ENCODE data around the gene IFITM1.
"Not testable (repeated sequence)": the region's sequence is repeated elsewhere in the genome, so short reads cannot be mapped to it uniquely, and the experiment has no call there.

IFITM1 gene

DNA sequence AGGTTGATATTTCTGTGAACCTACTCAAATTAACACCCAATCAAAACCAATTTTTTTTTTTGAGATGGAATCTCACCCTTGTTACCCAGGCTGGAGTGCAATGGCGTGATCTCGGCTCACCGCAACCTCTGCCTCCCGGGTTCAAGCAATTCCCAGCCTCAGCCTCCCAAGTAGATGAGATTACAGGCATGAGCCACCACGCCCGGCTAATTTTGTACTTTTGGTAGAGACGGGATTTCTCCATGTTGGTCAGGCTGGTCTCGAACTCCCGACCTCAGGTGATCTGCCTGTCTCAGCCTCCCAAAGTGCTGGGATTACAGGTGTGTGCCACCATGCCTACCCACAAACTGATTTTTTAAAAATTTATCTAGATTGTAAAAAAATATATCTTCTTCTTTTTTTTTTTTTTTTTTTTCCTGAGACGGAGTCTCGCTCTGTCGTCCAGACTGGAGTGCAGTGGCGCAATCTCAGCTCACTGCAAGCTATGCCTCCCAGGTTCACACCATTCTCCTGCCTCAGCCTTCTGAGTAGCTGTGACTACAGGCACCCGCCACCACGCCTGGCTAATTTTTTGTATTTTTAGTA lies 14.8 kb downstream of the IFITM1 start:
- not testable (repeated sequence) for DNase-seq

DNA sequence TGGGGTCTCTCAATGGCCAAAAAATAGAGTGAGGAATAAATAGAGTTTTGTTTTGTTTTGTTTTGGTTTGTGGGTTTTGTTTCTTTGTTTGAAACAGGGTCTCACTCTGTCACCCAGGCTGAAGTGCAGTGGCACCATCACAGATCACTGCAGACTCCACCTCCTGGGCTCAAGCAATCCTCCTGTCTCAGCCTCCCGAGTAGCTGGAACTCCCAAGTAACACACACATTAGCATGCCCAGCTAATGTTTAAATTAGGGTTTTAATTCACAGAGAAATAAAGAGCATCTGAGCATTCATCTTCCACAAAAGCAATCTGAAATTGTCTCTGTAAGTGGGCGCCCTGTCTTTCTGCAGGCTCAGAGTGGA lies 16.0 kb downstream of the IFITM1 start:
- no peak for DNase-seq

DNA sequence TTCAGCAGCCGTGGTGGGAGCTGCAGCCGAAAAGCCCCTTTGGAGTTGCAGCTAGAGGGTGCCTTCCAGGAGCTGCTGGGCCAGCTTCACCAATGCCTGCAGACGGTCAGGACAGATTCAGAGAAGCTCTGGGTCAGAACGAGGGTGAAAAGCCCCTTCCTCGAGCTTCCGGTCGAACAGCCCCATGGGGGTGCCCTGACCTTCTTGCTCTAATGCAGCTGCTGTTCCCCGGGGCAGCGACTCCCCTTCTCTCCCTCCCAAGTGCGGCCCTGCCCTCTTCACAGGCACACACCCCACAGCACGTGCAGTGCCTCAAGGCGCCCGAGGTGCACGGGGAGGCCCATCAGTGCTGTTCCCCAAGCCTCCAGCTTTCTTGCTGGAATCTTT lies 16.5 kb downstream of the IFITM1 start:
- DNase-seq, result no peak

DNA sequence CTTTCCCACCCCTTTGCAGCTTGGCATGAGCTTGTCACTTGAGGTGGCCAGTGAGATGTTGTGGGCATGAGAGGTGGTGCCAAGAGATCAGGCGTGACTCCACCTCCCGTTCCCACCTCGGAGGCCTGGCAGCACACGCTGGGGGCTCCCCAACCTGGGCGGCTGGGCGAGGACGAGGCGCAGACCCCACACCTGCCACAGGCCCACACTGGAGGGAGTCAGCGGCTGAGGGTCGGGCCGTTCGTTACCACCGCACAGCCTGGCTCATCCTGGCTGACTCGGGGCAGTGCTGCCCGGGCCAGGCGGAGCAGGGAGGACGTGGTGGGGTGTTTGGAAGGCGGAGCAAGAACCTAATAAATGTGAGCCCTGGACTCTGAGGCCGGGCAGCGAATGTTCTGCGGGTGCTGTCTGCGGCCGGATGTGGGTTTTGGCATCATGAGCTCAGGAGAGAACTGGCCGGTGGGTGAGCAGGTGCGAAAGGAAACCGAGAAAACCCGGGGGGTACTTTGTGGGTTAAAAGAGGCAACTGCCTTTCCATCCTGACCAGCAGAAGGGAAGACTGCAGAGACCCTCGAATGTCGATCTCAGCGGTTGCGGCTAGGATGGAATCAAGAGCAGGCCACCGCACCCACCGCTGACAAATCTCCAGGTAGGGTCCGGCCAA lies 17.0 kb downstream of the IFITM1 start:
- no peak for DNase-seq

DNA sequence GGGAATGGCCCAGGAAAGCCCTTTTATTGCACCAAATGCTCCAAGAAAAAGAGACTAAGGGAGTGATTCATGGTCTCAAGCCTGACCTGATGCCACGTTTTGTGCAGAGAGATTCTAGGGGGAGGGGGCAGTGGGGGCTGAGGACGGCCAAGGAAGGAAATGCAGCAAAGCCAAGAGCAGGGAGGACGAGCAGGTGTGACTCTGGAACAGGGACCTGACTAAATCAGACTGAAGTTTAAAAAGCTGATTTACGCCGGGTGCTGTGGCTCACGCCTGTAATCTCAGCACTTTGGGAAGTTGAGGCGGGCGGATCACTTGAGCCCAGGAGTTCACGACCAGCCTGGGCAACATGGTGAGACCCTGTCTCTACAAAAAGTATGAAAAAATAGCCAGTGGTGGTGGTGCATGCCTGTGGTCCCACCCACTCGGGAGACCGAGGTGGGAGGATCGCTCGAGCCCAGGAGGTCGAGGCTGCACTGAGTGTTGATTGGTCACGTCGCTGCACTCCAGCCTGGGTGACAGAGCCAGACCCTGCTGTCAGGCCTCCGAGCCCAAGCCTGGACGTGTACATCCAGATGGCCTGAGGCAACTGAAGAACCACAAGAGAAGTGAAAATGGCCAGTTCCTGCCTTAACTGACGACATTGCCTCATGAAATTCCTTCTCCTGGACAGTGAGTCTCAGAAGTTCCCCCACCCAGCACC lies 17.7 kb downstream of the IFITM1 start:
- DNase-seq, result no peak

DNA sequence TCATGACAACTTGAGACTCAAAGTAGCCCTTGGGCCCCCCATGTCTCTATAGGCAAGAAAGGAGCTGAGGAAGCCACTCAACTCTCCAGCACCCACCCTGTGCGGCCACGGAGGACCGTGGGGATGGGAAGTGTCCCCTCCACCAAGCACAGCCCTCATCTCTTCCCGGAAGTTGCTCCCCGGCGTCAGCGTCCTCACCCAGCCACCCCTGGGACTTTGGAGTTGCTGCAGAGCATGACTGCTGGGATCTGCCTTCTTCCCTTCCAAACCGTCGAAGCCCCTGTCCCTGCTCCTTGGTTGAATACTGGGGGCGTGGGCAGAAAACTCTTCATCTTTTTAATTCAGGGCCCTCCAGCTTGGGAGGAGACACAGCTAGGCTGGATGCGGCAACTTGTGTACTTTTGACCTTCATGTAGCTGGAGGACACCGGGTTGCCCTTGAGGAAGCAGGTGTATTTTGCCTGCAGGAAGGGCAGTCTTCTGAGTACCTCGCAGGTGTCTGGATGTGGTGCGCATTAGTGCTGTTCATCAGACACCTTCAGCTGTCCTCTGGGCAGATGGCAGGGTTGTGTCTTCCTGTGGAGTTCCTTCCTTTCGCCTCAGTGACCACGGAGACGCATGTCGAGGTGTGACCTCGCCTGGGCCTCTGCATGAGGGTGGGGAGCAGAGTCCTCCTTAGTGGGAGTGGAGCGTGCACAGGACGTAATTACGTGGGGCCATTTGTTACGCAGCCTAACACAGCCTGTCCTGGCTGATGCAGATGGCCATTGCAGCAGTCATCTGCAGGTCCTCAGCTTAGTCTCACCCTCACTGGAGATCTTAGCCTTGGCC lies 19.0 kb downstream of the IFITM1 start:
- DNase-seq, result no peak

DNA sequence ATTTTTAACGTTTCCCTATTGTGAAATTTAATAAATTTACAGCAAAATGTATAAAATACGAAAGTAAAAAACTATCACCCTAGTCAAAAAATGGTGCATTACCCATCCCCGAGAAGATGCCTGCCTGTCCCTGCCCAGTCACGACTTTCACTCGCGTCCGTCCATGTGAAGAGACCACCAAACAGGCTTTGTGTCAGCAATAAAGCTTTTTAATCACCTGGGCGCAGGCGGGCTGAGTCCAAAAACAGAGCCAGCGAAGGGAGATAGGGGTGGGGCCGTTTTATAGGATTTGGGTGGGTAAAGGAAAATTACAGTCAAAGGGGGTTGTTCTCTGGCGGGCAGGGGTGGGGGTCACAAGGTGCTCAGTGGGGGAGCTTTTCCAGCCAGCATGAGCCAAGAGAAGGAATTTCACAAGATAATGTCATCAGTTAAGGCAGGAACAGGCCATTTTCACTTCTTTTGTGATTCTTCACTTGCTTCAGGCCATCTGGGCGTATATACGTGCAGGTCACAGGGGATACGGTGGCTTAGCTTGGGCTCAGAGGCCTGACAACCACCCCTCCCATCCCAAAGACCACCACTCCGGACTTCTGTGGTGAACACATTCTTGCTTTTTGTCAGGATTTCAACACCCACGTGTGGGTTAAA lies 19.9 kb downstream of the IFITM1 start:
- DNase-seq, result not testable (repeated sequence)

DNA sequence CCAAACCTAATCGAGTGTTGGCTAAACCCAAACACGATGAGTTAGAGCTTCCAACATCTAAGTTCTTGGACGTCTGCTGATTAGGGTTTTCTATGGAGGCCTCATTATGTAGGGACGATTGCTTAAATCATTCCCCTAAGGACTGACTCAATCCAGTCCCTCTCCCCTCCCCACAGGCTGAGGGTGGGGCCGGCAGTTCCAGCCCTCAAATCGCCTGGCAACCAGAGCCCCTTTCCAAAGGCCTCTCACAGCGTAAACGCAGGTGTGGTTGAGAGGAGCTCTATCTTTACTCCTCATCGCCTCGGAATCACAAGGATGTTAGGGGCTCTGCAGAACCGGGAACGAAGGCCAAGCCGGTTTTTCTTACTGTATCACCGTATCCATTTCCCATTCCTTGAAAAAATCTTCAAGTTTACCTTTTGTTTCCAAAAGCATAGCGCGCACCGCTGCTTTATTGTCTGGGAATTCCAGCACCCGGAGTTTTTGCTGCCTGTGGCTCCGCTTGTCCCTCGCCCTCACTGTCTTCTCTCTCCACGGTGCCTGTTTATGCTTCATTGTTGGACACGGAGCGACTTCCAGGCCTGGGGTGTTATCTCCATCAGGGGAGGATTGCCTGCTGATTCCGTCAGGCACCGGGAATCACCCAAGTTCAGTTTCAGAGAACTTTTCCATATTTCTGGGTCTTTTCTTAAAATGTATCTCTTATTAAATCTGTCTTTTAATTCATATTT lies 20.6 kb downstream of the IFITM1 start:
- no peak for DNase-seq

DNA sequence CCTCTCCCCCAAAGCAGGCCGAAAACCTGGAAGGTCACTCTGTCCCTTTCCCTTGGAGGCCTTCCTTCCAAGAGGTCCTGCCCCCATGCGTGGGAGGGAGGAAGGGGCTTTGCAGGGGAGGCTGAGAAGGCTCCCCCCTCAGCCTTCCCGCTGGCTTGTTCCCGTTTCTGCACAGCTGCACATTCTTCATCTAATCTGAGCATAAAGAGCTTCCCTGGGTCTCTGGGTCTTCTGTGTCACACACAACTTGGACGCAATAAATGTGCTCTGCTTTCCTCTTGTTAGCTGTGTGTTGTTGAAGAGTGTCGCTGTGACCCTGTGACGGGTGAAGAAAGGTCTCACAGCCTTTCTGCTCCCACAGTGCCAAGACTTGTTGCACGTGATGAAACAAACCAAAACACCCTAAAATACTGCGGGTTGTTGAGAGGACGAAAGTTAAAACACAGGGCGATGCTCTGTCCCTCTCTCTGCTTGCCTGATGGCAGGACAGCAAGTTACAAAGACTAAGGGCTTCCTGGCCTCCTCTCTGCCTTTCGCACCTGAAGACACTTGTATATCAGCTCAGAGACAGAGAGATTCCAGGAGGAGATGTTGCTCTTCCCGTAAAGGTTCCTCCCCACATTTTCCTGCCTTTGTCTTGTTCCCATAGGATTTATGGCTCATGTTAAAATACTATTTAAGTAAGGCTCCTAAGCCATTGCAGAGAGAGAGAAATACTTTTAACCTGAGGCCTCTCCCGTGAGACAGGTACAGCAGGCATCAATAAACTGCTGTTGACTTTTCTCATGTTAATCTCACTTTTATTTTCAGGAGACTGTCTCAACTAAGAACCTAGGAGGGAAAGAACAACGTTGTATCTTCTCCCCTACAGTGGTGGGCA lies 22.2 kb downstream of the IFITM1 start:
- DNase-seq, result peak; percentile 23

DNA sequence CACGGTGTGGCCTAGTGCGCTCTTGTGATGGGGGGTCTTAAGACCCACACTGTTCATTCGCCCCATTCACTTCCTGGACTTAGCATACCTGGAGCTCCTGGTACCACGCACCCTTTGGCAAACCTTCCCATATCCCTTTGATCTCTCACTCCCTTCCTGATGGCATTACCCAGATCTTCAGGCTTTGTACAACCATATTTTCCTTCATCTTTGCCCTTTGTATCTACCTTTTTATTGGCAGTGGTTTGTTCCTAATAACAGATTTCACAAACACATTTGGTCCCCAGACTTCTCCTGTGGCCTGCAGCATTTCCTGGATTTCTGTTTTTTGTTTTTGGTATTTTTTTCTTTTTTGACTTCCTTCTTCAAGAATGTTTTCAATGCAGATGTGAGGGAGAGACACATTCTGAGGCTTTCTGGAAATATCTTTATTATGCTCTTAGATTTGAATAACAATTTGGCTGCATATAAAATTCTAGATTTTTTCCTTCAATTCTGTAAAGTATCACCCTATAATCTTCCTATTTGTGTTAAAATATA lies 22.9 kb downstream of the IFITM1 start:
- no peak for DNase-seq

DNA sequence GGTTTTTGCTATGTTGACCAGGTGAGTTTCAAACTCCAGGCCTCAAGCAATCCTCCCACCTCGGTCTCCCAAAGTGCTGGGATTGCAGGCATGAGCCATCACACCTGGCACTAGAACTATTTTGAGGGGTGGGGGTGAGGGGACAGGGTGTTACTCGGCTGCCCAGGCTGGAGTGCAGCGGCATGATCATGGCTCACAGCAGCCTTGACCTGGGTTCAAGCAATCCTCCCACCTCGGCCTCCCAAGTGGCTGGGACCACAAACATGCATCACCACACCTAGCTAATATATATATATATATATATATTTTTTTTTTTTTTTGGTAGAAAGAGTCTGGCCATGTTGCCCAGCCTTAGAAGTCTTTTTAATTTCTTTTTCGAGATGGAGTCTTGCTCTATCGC lies 23.9 kb downstream of the IFITM1 start:
- DNase-seq, result no peak

DNA sequence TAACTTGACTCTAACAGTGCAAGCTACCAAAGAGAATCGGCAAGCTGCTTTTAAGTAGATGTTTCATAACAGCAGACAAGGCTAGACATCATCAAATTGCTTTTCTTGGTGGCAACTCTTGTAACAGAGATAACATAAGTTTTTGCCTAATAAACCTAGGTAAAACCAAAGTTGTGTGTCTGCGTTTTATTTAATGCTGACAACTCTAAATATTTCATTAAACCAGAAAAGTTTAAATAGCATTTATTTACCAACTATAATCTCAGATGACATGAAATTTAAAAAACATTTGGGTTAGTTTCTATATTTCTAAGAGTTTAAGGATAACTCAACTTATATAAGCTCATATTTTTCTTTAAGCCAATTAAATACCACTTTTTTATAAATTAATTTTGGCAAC lies 26.1 kb downstream of the IFITM1 start:
- DNase-seq, result no peak

DNA sequence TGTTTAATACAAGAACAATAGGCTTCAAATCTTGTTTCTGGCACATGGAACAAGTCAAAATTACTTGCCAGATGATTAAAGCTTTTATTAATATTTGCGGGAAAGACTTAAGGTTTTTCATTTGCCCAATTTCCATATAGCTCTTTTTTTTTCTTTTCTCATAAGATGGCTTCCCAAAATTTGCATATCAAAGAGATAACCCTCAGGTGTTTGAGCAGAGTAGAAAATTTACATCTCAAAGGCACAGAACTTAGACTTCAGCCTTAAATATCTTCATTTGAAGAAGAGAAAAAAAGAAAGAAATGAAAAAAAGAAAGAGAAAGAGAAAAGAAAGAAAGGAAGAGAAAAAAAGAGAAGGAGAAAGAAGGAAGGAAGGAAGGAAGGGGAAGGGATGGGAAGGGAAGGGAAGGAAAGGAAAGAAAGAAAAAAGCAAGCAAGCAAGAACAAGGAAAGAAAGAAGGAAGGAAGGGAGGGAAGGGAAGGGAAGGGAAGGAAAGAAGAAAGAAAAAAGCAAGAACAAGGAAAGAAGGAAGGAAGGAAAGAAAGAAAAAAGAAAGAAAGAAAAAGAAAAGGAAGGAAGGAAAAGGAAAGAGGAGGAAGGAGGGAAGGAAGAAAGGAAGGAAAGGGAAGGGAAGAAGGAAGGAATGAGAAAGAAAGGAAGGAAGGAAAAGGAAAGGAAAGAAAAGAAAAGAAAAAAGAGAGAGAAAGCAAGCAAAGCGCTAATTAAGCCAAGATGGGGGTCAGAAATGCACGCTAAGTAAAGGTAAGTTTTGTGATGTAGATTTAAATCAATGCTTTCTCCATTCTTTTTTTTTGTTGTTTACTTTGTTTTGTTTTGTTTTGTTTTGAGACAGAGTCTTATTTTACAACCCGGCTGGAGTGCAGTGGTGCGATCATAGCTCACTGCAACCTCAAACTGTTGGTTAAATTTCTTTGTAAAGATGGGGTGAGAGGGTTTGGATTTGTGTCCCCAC lies 27.0 kb downstream of the IFITM1 start:
- DNase-seq, result no peak

DNA sequence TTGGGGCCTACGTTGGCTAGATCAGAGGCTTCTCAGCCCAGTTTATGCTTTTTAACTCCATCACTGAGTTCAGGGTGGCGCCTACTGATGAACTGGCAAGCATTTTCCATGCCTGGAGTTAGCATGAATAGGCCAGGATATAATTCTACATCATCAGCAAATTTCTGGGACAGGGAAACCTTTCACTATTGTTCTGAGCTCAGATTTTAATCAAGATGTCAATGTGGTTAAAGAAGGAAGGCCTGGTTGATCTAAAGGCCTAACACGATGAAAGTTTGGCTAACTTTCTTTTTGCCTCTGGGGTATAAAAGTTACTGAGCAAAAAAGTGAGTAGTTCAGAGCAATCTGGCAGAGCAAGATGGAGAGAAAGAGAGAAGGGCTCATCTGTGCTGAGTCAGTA lies 28.5 kb downstream of the IFITM1 start:
- no peak for DNase-seq

DNA sequence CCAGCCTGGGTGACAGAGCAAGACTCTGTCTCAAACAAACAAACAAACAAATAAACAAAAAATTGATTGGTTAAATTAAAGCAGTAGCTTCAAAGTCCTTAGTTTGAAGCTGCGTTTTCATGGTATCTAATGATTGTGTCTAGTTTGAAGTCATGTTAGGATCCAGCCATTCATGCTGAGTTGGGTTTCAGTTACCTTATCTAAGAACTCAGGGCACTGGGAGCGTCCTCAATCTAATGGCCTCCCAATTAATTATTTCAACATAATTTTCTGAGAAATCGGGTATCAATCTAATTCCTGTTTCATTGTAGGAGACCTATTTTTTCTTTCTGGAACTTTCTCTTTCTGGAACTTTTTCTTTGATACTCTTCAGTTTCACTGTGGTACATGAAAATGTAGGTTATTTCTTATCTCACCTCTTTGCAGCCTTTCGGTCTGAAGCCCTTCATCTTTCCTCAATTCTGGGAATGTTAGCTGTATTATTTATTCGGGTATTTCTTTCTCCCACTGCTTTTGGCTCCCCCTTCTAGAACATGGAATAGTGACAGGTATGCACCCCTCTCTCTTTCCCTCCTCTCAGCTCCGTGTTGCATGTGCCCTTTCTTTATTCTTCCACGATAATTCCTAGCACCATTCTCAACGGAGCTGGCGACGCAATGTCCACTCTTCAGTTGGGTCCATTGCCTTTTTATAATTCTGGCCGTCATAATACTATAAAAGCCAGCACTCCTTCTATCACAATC lies 31.2 kb downstream of the IFITM1 start:
- peak; percentile 57 for DNase-seq

DNA sequence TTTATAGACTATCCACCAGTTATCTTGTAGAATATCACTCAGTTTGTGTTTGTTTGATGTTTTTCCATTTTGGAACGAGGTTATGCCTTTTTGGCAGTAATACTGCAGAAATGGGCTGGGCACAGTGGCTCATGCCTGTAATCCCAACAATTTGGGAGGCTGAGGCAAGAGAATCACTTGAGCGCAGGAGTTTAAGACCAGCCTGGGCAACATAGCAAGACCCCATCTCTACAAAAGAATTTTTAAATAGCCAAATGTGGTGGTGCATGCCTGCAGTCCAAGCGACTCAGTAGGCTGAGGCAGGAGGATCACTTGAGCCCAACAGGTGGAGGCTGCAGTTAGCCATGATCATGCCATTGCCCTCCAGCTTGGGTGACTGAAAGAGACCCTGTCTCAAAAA lies 32.7 kb downstream of the IFITM1 start:
- no peak for DNase-seq

DNA sequence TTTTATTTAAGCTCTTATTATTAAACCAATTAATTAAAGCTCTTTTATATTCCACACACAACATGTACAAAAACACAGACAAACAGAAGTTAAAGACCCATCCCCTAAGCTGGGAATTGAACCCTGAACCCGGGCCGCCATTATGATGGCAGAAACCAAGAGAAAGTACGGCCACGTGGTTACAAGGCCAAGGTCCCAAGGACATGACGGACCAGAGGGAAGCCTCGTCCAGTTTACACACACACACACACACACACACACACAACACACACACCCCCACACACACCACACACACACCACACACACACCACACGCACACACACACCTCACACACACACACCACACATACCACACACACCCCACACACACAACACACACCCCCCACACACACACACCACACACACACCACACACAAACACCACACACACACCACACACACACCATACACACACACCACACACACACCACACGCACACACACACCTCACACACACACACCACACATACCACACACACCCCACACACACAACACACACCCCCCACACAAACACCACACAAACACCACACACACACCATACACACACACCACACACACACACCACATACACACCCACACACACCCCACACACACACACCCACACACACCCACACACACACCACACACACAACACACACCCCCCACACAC lies 35.6 kb downstream of the IFITM1 start:
- not testable (repeated sequence) for DNase-seq

DNA sequence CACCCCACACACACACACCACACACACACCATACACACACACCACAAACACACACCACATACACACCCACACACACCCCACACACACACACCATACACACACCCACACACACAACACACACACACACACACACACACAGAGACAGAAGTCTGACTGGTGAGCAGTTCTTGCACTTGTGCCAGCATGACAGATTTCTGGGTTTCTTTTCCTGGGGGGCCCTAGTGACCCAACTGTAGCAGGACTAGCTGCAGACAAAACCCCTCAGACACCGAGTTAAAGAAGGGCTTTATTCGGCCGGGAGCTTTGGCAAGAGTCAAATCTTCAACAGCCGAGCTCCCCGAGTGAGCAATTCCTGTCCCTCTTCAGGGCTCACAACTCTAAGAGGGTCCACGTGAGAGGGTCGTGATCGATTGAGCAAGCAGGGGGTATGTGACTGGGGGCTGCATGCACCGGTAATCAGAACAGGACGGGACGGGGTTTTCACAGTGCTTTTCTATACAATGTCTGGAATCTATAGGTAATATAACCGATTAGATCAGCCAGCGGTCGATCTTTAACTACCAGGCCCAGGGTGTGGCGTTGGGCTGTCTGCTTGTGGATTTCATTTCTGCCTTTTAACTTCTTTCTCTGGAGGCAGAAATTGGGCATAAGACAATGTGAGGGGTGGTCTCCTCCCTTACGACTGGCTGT lies 36.3 kb downstream of the IFITM1 start:
- peak; percentile 37 for DNase-seq
